GM19438 (cell line): ENCODE data around the gene POU2F3.

Experiments used
- ATAC-seq: cut with Tn5 transposase; IDR thresholded peaks from one replicate; pipeline ENCODE4 v1.9.1; 2021; ENCODE audit warnings: low read depth; ENCODE audit not compliant: unreplicated experiment

The POU2F3 gene

DNA sequence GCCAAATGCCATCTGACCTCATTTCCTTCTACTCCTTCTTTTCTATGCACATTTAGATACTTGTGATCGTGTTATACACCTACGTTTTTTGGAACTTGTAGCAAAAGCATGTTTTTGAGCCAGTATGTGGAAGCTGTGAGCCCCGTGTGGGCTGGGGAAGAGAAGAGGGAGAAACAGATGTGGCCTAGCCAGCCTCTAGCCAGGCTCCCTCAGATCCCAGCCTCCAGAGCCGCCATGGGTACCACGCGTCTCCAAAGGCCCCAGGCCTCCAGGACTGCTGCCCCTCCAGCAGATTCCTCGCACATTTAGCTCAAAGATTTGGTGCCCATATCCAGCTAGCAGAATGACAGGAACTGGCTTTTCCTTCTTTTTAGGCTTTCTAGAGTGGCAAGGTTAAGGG, 68.1 kb downstream of the POU2F3 start:
- no peak for ATAC-seq

DNA sequence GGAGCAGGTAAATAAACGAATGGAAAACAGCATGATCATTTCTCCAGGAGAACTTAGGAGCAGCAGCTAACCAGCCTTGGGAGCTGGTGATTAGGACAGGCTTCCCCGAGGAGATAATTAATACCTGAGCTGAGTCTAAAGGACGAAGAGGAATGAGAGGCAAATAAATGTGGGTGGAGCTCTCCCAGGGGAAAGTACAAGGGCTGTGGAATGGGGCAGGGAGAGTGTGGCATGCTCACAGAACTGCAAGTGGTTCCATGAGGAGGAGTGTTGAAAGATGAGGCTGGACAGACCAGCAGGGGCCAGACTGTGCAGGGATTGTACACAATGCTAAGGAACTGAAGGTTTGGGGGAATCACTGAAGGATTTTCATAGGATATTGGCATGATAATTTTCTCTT, 70.9 kb downstream of the POU2F3 start:
- no peak for ATAC-seq

DNA sequence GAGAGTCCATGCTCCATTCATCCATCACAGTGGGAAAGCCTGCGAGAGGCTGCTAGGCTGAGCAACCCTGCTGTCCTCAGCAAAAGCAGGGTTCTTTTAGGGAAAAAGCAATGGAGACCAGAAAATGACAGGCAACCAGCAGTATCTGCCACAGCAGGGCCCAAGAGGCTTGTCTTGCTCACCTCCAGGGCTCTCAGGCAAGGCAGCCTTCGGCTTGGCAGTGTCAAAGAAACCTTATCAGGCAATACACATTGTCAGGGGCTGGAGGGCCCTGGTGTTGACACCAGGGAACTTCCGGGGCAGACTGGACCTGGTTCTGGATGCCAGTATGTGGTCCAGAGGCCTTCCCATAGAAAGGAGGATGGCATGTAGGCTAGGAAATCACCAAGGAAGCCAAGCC, 74.9 kb downstream of the POU2F3 start:
- ATAC-seq, result no peak

GRCh38 chr11:120316880-120317688, 77.1 kb downstream of the POU2F3 start:
- ATAC-seq, result no peak

- no peak for ATAC-seq
Observed at GRCh38 chr11:120317689-120318480, 77.9 kb downstream of the POU2F3 start.

DNA sequence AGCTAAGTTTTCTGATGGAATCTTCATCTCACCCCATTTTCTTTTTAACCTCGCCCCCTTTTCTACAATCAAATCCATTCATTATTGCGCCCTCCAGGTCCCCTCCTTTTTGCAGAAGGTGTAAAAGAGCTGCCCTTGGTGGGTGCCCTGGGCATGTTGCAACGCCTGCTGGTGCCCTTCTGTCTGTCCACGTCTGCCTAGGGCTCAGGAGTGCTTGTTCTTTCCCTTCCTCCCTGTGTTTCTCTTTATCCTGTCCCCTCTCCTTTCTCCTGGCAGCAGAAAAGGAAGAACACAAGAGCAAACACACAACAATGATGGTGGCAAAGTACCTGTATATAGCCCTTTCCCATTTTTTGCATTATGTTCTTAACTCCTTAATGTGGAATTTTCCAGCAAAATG, 79.0 kb downstream of the POU2F3 start:
- no peak for ATAC-seq

DNA sequence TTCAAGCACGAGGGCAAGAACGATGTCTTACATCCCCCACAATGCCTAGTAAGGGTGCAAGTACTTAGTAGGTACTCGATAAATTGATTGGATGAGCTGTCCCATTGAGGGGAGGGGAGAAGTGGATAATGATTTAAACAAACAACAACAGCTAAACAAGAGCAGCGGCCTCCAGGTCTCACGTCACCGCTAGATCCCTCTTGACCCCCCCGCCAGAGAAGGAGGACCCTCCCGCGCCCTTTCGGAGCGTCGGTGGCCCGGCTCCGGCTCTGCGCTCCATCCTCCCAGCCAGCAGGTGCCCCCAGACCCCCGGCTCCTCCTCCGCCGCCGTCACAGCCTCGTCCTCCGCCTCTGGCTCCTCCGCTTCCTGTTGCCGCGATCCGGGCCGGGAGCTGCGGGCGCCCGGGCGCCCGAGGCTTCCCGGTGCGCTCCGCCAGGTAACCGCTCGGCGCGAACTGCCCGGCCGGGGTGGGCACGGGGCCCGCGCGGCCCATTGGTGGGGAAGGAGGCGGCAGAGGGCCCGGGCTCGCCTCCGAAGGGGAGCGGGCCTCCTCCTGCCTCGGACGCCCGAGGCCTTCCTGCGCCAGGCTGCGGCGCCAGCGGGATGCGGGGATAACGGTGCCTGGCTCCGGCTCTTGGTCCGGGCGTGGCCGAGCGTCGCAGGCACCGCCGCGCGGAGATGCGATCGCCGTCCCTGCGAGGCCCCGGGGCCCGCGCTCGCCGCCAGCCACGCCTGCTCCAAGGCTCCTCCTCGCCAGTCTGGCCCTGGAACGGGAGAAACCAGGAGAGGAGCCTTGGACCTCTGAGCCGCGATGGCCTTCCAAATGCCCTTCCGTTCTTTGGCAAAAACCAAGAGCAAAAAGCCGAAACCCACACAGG, 85.2 kb downstream of the POU2F3 start, which contains the start of gene TLCD5:
Gene TLCD5, plus strand, starts transcription at position 368 of the 879 bp plus-strand sequence. CDS start 2,143 bp downstream, outside the sequence.
- no peak for ATAC-seq

DNA sequence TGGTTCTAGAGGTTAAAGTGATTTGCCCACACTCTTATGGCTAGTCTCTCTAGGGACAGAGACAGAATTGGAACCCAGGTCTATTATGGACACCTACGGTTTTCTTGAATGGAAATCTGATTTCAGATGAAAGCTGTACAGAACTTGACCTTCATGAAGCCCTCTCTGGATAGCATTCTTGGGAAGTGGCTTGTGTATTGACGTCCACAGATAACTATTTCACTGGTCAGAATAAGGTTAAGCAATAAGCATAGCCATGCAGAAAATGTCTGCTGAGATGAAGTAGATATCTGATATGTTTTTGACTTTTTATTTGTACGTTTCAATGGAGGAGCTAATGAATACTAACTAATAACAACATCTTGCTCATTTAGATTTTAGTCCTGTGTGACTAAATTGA, 86.3 kb downstream of the POU2F3 start:
- no peak for ATAC-seq

DNA sequence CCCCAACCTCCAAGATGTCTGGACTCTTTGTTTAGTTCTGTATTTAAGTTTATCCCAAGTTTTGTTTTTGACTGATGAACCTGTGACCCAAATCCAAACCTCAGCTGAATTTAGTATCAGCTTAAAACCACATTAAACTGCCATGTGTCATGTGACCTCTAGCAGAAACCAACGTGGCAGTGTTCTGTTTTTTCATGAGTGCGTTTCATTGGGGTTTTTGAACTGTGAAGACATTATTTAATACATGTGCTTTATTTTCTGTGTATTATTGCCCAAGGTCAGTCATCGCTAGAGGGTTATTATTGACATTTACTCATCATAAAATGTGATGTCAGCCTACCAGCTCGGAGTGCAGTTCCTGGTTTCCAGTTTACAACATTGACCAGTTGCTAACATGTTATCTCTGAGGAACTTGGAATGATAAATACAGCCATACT, 86.9 kb downstream of the POU2F3 start:
- ATAC-seq, result no peak

GRCh38 chr11:120327311-120327710, 87.4 kb downstream of the POU2F3 start:
- ATAC-seq, result no peak

GRCh38 chr11:120329556-120329955, 89.6 kb downstream of the POU2F3 start:
- ATAC-seq, result no peak

- no peak for ATAC-seq
Observed at GRCh38 chr11:120330045-120330444, 90.1 kb downstream of the POU2F3 start.

- no peak for ATAC-seq
Observed at GRCh38 chr11:120331301-120331996, 91.5 kb downstream of the POU2F3 start.

- no peak for ATAC-seq
Observed at GRCh38 chr11:120332822-120333716, 93.1 kb downstream of the POU2F3 start.

DNA sequence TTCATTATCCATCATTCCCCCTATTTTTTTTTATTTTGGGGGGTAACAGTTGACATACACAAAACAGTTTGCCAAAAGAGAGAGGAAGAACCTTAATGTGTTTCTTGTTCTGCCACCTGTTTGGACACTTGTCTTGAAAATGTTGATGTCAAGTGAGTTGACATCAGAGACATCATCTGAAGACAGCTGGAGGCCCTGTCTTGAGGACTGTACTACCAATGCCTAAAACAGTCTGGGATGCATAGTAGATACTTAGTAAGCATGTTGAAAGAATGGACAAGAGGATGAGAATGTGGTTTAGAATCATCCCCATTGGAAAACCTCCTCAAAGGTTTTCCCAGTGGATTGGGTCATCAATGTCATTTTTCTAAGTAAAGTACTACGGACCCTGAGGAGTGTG, 93.9 kb downstream of the POU2F3 start:
- ATAC-seq, result no peak

- ATAC-seq, result no peak
Observed at GRCh38 chr11:120334332-120334731, 94.4 kb downstream of the POU2F3 start.

DNA sequence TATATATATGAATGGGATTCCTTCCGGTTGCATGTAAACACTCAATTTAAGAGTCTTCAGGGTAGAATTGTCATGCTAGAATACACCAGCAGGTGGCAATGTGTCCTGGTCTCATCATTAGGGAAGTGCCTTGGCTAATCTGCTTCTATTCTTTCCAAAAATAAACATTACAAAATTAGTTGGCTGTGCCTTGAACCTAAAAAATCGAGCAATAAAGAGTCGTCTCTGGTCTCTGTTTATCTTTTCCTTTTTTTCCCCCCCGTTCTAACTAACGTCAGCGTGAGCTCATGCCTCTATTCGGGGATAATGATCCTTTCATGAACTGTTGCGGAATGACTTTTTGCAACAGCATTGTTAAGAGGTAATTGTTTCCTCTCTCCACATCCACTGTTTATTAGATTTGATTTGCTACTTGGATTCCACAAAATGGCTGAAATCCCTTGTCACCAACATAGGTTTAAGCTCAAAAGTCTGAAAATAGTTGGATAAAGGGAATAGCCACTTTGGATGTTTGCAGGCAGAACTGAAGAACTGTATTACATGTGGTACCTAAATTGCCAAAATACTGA, 95.0 kb downstream of the POU2F3 start:
- no peak for ATAC-seq

- ATAC-seq, result peak; percentile 15
Observed at GRCh38 chr11:120335556-120335907, 95.6 kb downstream of the POU2F3 start.
